Heart left ventricle (tissue), 16 donors: ENCODE measurements around the gene ELFN2. TPM values are rescaled to one million over a fixed set of nuclear protein-coding genes. Genes with fewer than 3 reads are reported as not detected.

Experiments
- ATAC-seq, 4 donors: fragments of 200-7000 bp; cut with Tn5 transposase; one replicate each; pipeline ENCODE4 v1.9.1; 2020 to 2022; ENCODE audit warnings: moderate library complexity in 4 of 4, mild to moderate bottlenecking in 3 of 4, moderate number of reproducible peaks in 1 of 4
- DNase-seq, 5 donors: peaks; one replicate each; pipeline ENCODE4 v3.0.0-alpha.2; 2020
- H3K27ac ChIP-seq, 12 donors: fragments of 200-600 bp; sonication (generic) in 4 of 12; one replicate each; pipeline versions ENCODE4 v1.5.0 to v1.8.0; 2016 to 2022; ENCODE audit warnings: mild to moderate bottlenecking in 2 of 12
- H3K27me3 ChIP-seq, 9 donors: fragments of 200-600 bp; sonication (generic) in 2 of 9; one replicate each; pipeline versions ENCODE4 v1.5.1 to v1.8.0; 2016 to 2022; ENCODE audit warnings: mild to moderate bottlenecking in 3 of 9
- H3K36me3 ChIP-seq, 9 donors: fragments of 200-600 bp; sonication (generic) in 2 of 9; one replicate each; pipeline versions ENCODE4 v1.5.0 to v1.8.0; 2018 to 2022; ENCODE audit warnings: mild to moderate bottlenecking in 2 of 9
- H3K4me1 ChIP-seq, 12 donors: fragments of 200-600 bp; sonication (generic) in 4 of 12; one replicate each; pipeline versions ENCODE4 v1.5.0 to v1.8.0; 2016 to 2022; ENCODE audit warnings: mild to moderate bottlenecking in 3 of 12
- H3K4me3 ChIP-seq, 12 donors: fragments of 200-600 bp; sonication (generic) in 4 of 12; one replicate each; pipeline versions ENCODE4 v1.5.0 to v1.8.0; 2017 to 2022; ENCODE audit warnings: mild to moderate bottlenecking in 9 of 12, moderate library complexity in 4 of 12
- H3K9me3 ChIP-seq, 12 donors: fragments of 200-600 bp; sonication (generic) in 4 of 12; one replicate each; pipeline versions ENCODE4 v1.5.0 to v1.8.0; 2016 to 2022; ENCODE audit warnings: mild to moderate bottlenecking in 1 of 12
- POLR2A ChIP-seq, 2 donors: fragments of 450-650 bp; IDR thresholded peaks; one replicate each; pipeline ENCODE4 v1.6.1; 2017; ENCODE audit warnings: antibody characterized with exemption in 2 of 2, mild to moderate bottlenecking in 2 of 2, moderate library complexity in 2 of 2
- WGBS, 4 donors: extraction: QIAGEN DNeasy Blood & Tissue Kit in 2 of 4; methylation state at CpG; one replicate each; pipeline versions ENCODE4 v1.1.5 to v1.1.7; 2013 to 2018; 5-methylcytosine and 5-hydroxymethylcytosine counted together
- intact Hi-C, 10 donors: fragments of 100-400 bp; cut with DNase I; formaldehyde crosslinking; loops; one replicate each; pipeline versions ENCODE4 v1.11.1 to v1.14.2; 2022
- polyA plus RNA-seq, 2 donors: library from polyadenylated mRNA; stranded (reverse); fragments of 200-250 nt; gene quantifications; one replicate each; pipeline ENCODE4 v1.2.3, GENCODE V29; 2013
- total RNA-seq, 9 donors: library from RNA; depleted of rRNA in 2 of 9; stranded (reverse); fragments of >200 nt in 2 of 9; fragmentation: NEBNext Ultra II Directional in 3 of 9; extraction: Animal tissue kit (Norgen Biotek cat#: 25700) in 3 of 9; gene quantifications; one replicate each; pipeline versions ENCODE4 v1.1.0 to v1.2.4, GENCODE V29; 2016 to 2023
- TF ChIP-seq, protein P1 (sequence below), 12 donors: fragments of 200-600 bp; sonication (generic) in 4 of 12; IDR thresholded peaks; one replicate each; pipeline versions ENCODE4 v1.5.0 to v1.8.0; 2018 to 2022; ENCODE audit warnings: antibody characterized with exemption in 12 of 12, mild to moderate bottlenecking in 5 of 12
- donor health status: ischemic (EF 13 %, LVEDD 7.1; RV severe dilation, severe dysfunction).
- donor health status: healthy with polysubstance abuse.
- donor health status: DM: no; HTN: yes; CAD: no.
- donor health status: DM: no; HTN: no; CAD: no.
- donor health status: ischemic (EF 25% LVEDD 6.9; RV normal size, moderate dysfunction).
- donor health status: ischemic (EF 25% LVEDD 5.7; RV mildly dilated, moderate dysfunction).
- donor health status: healthy.
- donor health status: DM: yes; HTN: yes; CAD: no.
- donor health status: ischemic (EF 35%, LVEDD 5.7; RV mildly dilated, moderate dysfunction).
- donor health status: nonischemic (EF 11% LVEDD 7.7; RV severe dilation, severe dysfunction).
- donor health status: DM: yes; HTN: yes; CAD: no.
- donor health status: PGD.
- donor health status: ischemic (EF 29% LVEDD 5.4; RV normal size, mild dysfunction).
- donor health status: nonischemic (EF 23%, LVEDD 6.1; RV moderate dilation, normal function).

ELFN2 gene
- total and polyA plus RNA-seq, 11 donors: 0.01 to 0.72 (median 0.05) TPM; not detected in 4

DNA sequence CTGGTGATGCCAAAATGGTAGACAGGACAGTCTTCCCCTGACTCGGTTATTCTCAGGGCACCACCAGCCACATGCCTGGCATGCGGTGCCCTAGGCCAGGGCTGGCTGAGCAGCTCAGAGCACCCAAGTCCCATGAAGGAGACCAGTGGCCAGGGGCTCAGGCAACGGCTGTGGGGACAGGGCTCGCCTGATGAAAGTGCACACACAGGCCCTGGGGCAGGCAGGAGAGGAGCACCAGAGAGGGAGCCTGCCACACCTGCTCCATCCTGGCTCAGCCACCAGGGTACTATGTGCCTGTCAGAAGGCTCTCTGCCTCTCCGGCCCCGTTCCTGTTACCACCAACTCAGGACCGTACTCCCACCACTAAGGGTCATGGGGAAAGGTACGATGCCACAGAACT is 12.1 kb downstream of the ELFN2 start:
- no peak overlapping the region for H3K27ac ChIP-seq
- WGBS, 4 donors: 80 to 84% (median 84%) methylated on average over 6 to 8 of the region's 8 CpGs

DNA sequence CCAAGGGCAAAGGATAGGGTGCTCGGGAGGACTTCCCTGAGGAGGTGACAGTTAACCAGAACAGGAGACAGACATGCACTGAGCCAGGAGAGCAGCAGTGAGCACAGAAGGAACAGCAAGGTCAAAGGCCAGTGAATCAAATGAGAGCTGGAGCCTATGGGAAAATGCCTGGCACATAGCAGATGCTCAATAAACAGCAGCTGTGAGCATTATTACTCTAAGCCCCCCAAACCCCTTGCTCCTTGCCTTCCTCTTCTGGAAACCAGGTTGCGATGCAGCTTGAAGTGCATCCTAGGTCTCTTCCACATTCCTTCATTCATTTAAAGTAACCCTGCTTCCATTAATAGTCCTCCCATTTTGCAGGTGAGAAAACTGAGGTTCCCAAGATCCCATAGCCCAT is 13.0 kb downstream of the ELFN2 start:
- Histone ChIP-seq H3K4me1 (peaks cover 0 to 10% (median 0%) of the 10 kb centered on the region in 12 donors), H3K27me3 (peaks cover under 1 to 74% (median 41%) of the 10 kb centered on the region in 9 donors), H3K9me3 (no peaks in the 10 kb centered on the region), H3K36me3 (no peaks in the 10 kb centered on the region), H3K4me3 (no peak overlapping the region), H3K27ac (no peak overlapping the region)
- WGBS, 4 donors: 82 to 92% (median 86%) methylated on average over 2 of the region's 2 CpGs
- intact Hi-C loops: no loop called here
- TF ChIP-seq, protein P1, sequence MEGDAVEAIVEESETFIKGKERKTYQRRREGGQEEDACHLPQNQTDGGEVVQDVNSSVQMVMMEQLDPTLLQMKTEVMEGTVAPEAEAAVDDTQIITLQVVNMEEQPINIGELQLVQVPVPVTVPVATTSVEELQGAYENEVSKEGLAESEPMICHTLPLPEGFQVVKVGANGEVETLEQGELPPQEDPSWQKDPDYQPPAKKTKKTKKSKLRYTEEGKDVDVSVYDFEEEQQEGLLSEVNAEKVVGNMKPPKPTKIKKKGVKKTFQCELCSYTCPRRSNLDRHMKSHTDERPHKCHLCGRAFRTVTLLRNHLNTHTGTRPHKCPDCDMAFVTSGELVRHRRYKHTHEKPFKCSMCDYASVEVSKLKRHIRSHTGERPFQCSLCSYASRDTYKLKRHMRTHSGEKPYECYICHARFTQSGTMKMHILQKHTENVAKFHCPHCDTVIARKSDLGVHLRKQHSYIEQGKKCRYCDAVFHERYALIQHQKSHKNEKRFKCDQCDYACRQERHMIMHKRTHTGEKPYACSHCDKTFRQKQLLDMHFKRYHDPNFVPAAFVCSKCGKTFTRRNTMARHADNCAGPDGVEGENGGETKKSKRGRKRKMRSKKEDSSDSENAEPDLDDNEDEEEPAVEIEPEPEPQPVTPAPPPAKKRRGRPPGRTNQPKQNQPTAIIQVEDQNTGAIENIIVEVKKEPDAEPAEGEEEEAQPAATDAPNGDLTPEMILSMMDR (IDR thresholded peaks at IDR 0.05): no peak
- TF ChIP-seq POLR2A (IDR thresholded peaks at IDR 0.05): no peak
- ATAC-seq (no peak), DNase-seq (no peak)

More for the DNA sequence above, 12.1 kb downstream of the ELFN2 start:
- Histone ChIP-seq H3K27me3 (peaks cover 10 to 83% (median 42%) of the 10 kb centered on the region in 9 donors), H3K36me3 (no peaks in the 10 kb centered on the region), H3K9me3 (no peaks in the 10 kb centered on the region), H3K4me3 (no peak overlapping the region), H3K4me1 (peaks cover 0 to 12% (median 2%) of the 10 kb centered on the region in 12 donors)
- TF ChIP-seq, protein P1 (IDR thresholded peaks at IDR 0.05): no peak
- TF ChIP-seq POLR2A (IDR thresholded peaks at IDR 0.05): no peak
- DNase-seq: no peak
- intact Hi-C loops: no loop called here
- ATAC-seq: no peak

DNA sequence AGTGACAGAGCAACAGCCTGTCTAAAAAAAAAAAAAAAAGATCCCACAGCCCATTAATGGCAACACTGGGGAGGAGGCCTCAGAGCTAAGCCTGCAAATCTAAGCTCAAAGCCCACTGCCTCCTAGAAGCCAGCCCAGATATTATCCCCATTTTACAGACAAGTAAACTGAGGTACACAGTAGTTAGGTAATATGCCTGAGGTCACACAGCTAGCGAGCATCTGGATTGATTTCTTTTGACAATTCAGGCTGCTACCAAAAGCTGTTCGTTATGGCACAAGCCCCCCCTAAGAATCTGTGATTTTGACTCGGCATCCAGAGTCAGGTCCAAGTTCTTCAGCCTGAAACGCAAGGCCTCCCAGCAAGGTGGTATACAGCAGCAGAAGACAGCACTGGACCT is 13.7 kb downstream of the ELFN2 start:
- Histone ChIP-seq H3K27ac (no peak overlapping the region), H3K36me3 (no peaks in the 10 kb centered on the region), H3K4me1 (peaks cover 0 to 10% (median 0%) of the 10 kb centered on the region in 12 donors), H3K4me3 (no peak overlapping the region), H3K27me3 (peaks cover 0 to 72% (median 42%) of the 10 kb centered on the region in 9 donors), H3K9me3 (no peaks in the 10 kb centered on the region)
- 89 to 92% (median 90%) methylated on average over 4 of the region's 4 CpGs for WGBS, 4 donors
- TF ChIP-seq, protein P1 (IDR thresholded peaks at IDR 0.05): no peak
- no peak for TF ChIP-seq POLR2A (IDR thresholded peaks at IDR 0.05)
- intact Hi-C loops: no loop called here
- DNase-seq: no peak
- no peak for ATAC-seq

DNA sequence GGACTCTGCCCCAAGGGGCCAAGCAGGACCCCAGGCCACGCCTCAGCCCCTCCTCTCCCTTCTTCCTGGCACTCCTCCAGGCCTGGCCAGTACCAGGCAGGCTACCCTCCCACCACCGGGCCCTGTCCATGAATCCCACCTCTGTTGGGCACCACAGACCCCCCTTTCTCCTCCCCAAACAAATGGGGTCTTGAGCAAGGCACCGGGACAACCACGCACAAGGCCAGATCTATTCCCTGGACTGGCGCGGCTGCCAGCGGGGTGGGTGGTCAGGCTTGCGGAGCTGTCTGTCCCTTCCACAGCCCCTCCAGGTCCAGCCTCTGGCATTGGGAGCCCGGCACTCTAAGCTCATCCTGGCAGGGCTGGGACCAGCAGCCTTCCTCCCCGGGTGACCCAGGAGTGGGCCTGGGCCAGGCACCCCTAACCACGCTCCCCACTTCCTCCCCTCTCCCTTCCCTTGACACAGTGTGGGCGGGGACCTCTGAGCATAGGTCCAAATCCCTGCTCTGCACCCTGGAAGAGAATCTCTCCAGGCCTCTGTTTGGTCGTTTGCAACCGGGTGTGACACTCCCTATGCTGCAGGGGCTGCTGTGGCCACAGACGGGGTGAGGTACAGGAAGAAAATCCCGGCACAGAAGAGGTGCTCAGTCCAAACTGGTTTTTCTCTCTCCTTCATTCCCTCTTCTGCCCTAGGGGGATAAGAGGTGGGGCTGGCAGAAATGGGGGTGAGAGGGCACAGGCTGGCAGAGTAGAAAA is 14.6 kb downstream of the ELFN2 start:
- H3K27me3 ChIP-seq: peaks cover 0 to 73% (median 42%) of the 10 kb centered on the region in 9 donors
- no peak for TF ChIP-seq POLR2A (IDR thresholded peaks at IDR 0.05)
- TF ChIP-seq, protein P1 (IDR thresholded peaks at IDR 0.05): no peak
- intact Hi-C loops: no loop called here

More for the DNA sequence above, 14.6 kb downstream of the ELFN2 start:
- Histone ChIP-seq H3K9me3 (no peaks in the 10 kb centered on the region), H3K4me3 (no peak overlapping the region), H3K4me1 (peaks cover 0 to 10% (median 0%) of the 10 kb centered on the region in 12 donors), H3K27ac (no peak overlapping the region), H3K36me3 (no peaks in the 10 kb centered on the region)
- 71 to 79% (median 76%) methylated on average over 13 to 16 of the region's 16 CpGs for WGBS, 4 donors
- DNase-seq: no peak
- no peak for ATAC-seq
